GM23338 (cell line): ENCODE measurements around the gene NRDE2. TPM values are rescaled to one million over a fixed set of nuclear protein-coding genes. Genes with fewer than 3 reads are reported as not detected.

Experiments
- ATAC-seq: fragments of 200-7000 bp; cut with Tn5 transposase; 3 replicates; pipeline ENCODE4 v1.9.1; 2020
- DNase-seq: peaks from one replicate; pipeline ENCODE4 v3.0.0-alpha.2; 2015; ENCODE audit warnings: low spot score
- H2AFZ ChIP-seq: fragments of 200-600 bp; sonication (generic); 2 replicates; pipeline ENCODE4 v1.8.0; 2016; ENCODE audit warnings: antibody characterized with exemption, mild to moderate bottlenecking, moderate library complexity
- H3F3A ChIP-seq: fragments of 200-600 bp; sonication (generic); replicated peaks from 2 replicates; pipeline ENCODE4 v1.8.0; 2017; ENCODE audit warnings: antibody characterized with exemption, mixed run types, low read depth
- H3K27ac ChIP-seq: fragments of 200-600 bp; sonication (generic); 2 replicates; pipeline ENCODE4 v1.6.1; 2016; ENCODE audit warnings: low read depth
- H3K27me3 ChIP-seq: fragments of 200-600 bp; sonication (generic); 2 replicates; pipeline ENCODE4 v1.8.0; 2016; ENCODE audit warnings: mild to moderate bottlenecking, mixed run types, moderate library complexity; ENCODE audit not compliant: insufficient read depth
- H3K36me3 ChIP-seq: fragments of 200-600 bp; sonication (generic); 2 replicates; pipeline ENCODE4 v1.8.0; 2016; ENCODE audit warnings: mild to moderate bottlenecking; ENCODE audit not compliant: insufficient read depth
- H3K4me1 ChIP-seq: fragments of 200-600 bp; sonication (generic); 2 replicates; pipeline ENCODE4 v1.8.0; 2016; ENCODE audit warnings: mild to moderate bottlenecking, moderate library complexity; ENCODE audit not compliant: insufficient read depth
- H3K4me2 ChIP-seq: fragments of 200-600 bp; sonication (generic); 2 replicates; pipeline ENCODE4 v1.7.1; 2017; ENCODE audit warnings: mixed run types
- H3K4me3 ChIP-seq: fragments of 200-600 bp; sonication (generic); 2 replicates; pipeline ENCODE4 v1.6.1; 2016; ENCODE audit warnings: mixed run types
- H3K79me2 ChIP-seq: fragments of 200-600 bp; sonication (generic); replicated peaks from 2 replicates; pipeline ENCODE4 v1.8.0; 2017; ENCODE audit warnings: mild to moderate bottlenecking; ENCODE audit not compliant: insufficient read depth
- H3K9me2 ChIP-seq: fragments of 200-600 bp; sonication (generic); 2 replicates; pipeline ENCODE4 v1.8.0; 2017; ENCODE audit not compliant: insufficient read depth
- H4K20me1 ChIP-seq: fragments of 200-600 bp; sonication (generic); replicated peaks from 2 replicates; pipeline ENCODE4 v1.8.0; 2017; ENCODE audit warnings: mild to moderate bottlenecking; ENCODE audit not compliant: insufficient read depth
- H3K27ac Mint-ChIP-seq: 2 replicates; pipeline ENCODE4 v1.8.0; 2020; ENCODE audit warnings: inconsistent platforms, mild to moderate bottlenecking, moderate library complexity, mixed read lengths
- H3K27me3 Mint-ChIP-seq: 3 replicates; pipeline ENCODE4 v1.8.0; 2022; ENCODE audit warnings: low read depth, mild to moderate bottlenecking, moderate library complexity, mixed read lengths, inconsistent platforms; ENCODE audit not compliant: insufficient read depth, poor library complexity
- H3K36me3 Mint-ChIP-seq: 3 replicates; pipeline ENCODE4 v1.8.0; 2021; ENCODE audit warnings: low read depth, mild to moderate bottlenecking, inconsistent platforms, moderate library complexity, mixed read lengths
- H3K4me1 Mint-ChIP-seq: 3 replicates; pipeline ENCODE4 v1.8.0; 2020; ENCODE audit warnings: mild to moderate bottlenecking, inconsistent platforms, mixed read lengths
- H3K4me3 Mint-ChIP-seq: 3 replicates; pipeline ENCODE4 v1.8.0; 2021; ENCODE audit warnings: moderate library complexity, mild to moderate bottlenecking, inconsistent platforms, mixed read lengths
- H3K9me3 Mint-ChIP-seq: 3 replicates; pipeline ENCODE4 v1.8.0; 2020; ENCODE audit warnings: moderate library complexity, mild to moderate bottlenecking, inconsistent platforms, mixed read lengths
- ETS1 ChIP-seq: IDR thresholded peaks from 2 replicates; pipeline ENCODE4 v1.6.1; 2016; ENCODE audit warnings: antibody characterized with exemption
- REST ChIP-seq: IDR thresholded peaks from one replicate; pipeline ENCODE4 v1.6.1; 2018; ENCODE audit warnings: antibody characterized with exemption; ENCODE audit not compliant: unreplicated experiment
- ZNF114 ChIP-seq: fragments of 250-450 bp; sonication (Bioruptor Pico); IDR thresholded peaks from 2 replicates; pipeline ENCODE4 v1.5.0; 2020; ENCODE audit warnings: mild to moderate bottlenecking, moderate library complexity
- ZNF331 ChIP-seq: fragments of 250-450 bp; sonication (Bioruptor Pico); IDR thresholded peaks from 2 replicates; pipeline ENCODE4 v1.5.0; 2020; ENCODE audit warnings: low read depth, mild to moderate bottlenecking, moderate library complexity
- polyA plus RNA-seq: library from polyadenylated mRNA; unstranded; fragments of >200 nt; fragmentation: Nextera tagmentation; extraction: Ambion mirVana; gene quantifications from 2 replicates; pipeline ENCODE4 v1.2.1, GENCODE V29; 2016
- total RNA-seq: library from RNA; depleted of rRNA; stranded (reverse); fragments of >200 nt; shearing (Covaris generic); gene quantifications from 2 replicates; pipeline ENCODE4 v1.2.3, GENCODE V29; 2014
- TF ChIP-seq, protein P1 (sequence below), 2 experiments: fragments of 200-600 bp in 1 of 2; sonication (generic) in 1 of 2; conservative IDR thresholded peaks; 2 replicates each; pipeline versions ENCODE4 v1.5.1 to v1.6.1; 2016 to 2017; ENCODE audit warnings: antibody characterized with exemption in 2 of 2, low read depth in 2 of 2, mild to moderate bottlenecking in 2 of 2, moderate library complexity in 1 of 2

NRDE2 gene
- total and polyA plus RNA-seq, 2 experiments from 2014 or later = 9.8 to 20.6 TPM

- ATAC-seq = no peak
- DNase-seq = no peak
- H4K20me1 ChIP-seq = no peaks in the 10 kb centered on the region
- no peaks in the 10 kb centered on the region for H3K79me2 ChIP-seq
- H3K4me1 ChIP-seq = no peaks in the 10 kb centered on the region
- H3K27ac ChIP-seq = no peak overlapping the region
- no peaks in the 10 kb centered on the region for H3F3A ChIP-seq
- TF ChIP-seq ZNF114 (CRISPR knock-in tag) (no peak), REST (no peak), ETS1 (no peak)
- TF ChIP-seq, protein P1, sequence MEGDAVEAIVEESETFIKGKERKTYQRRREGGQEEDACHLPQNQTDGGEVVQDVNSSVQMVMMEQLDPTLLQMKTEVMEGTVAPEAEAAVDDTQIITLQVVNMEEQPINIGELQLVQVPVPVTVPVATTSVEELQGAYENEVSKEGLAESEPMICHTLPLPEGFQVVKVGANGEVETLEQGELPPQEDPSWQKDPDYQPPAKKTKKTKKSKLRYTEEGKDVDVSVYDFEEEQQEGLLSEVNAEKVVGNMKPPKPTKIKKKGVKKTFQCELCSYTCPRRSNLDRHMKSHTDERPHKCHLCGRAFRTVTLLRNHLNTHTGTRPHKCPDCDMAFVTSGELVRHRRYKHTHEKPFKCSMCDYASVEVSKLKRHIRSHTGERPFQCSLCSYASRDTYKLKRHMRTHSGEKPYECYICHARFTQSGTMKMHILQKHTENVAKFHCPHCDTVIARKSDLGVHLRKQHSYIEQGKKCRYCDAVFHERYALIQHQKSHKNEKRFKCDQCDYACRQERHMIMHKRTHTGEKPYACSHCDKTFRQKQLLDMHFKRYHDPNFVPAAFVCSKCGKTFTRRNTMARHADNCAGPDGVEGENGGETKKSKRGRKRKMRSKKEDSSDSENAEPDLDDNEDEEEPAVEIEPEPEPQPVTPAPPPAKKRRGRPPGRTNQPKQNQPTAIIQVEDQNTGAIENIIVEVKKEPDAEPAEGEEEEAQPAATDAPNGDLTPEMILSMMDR (conservative IDR thresholded peaks at IDR 0.05; ENCODE audit: low read depth in 2 of 2) = no peak
- Mint-ChIP-seq H3K9me3 (no peaks in the 10 kb centered on the region), H3K27ac (no peak overlapping the region), H3K4me3 (no peak overlapping the region), H3K4me1 (peaks cover 3% of the 10 kb centered on the region; the same call in 1 of the 3 replicates), H3K27me3 (no peaks in the 10 kb centered on the region), H3K36me3 (no peaks in the 10 kb centered on the region)
- H3K27me3 ChIP-seq = no peaks in the 10 kb centered on the region
- no peak overlapping the region for H3K4me3 ChIP-seq
- no peak overlapping the region for H3K4me2 ChIP-seq
- H3K36me3 ChIP-seq = no peaks in the 10 kb centered on the region
- H2AFZ ChIP-seq = no peak overlapping the region
- no peaks in the 10 kb centered on the region for H3K9me2 ChIP-seq
Measured at GRCh38 chr14:90361865-90362557, 30.3 kb upstream of the NRDE2 start.

- Histone ChIP-seq H3K4me3 (no peak overlapping the region), H4K20me1 (no peaks in the 10 kb centered on the region), H3K79me2 (no peaks in the 10 kb centered on the region), H3K4me1 (no peaks in the 10 kb centered on the region), H3F3A (no peaks in the 10 kb centered on the region), H3K4me2 (no peak overlapping the region), H3K9me2 (no peaks in the 10 kb centered on the region), H2AFZ (no peak overlapping the region), H3K27ac (no peak overlapping the region), H3K36me3 (no peaks in the 10 kb centered on the region), H3K27me3 (no peaks in the 10 kb centered on the region)
- Mint-ChIP-seq H3K9me3 (no peaks in the 10 kb centered on the region), H3K36me3 (no peaks in the 10 kb centered on the region), H3K4me3 (no peak overlapping the region), H3K4me1 (no peaks in the 10 kb centered on the region), H3K27me3 (peaks cover 1% of the 10 kb centered on the region), H3K27ac (no peak overlapping the region)
- DNase-seq (no peak), ATAC-seq (no peak)
- no peak for TF ChIP-seq ZNF331 (CRISPR knock-in tag)
Measured at GRCh38 chr14:90358359-90358758, 26.6 kb upstream of the NRDE2 start.
